ENCODE results near the gene DCUN1D4. TPM values are rescaled to one million over a fixed set of nuclear protein-coding genes. Genes with fewer than 3 reads are reported as not detected.
"Not testable (repeated sequence)": the region's sequence is repeated elsewhere in the genome, so short reads cannot be mapped to it uniquely, and the experiment has no call there.

The DCUN1D4 gene
- total RNA-seq, 1 experiment from 2014 or later, result 25.8 TPM

- DNase-seq (ENCODE audit: low read depth), result not testable (repeated sequence)
These were observed 50.4 kb downstream of the DCUN1D4 start for GRCh38 chr4:51893402-51893801.

- DNase-seq (ENCODE audit: low read depth), result peak; percentile 9
These were observed 51.2 kb downstream of the DCUN1D4 start for GRCh38 chr4:51894059-51894645.

DNA sequence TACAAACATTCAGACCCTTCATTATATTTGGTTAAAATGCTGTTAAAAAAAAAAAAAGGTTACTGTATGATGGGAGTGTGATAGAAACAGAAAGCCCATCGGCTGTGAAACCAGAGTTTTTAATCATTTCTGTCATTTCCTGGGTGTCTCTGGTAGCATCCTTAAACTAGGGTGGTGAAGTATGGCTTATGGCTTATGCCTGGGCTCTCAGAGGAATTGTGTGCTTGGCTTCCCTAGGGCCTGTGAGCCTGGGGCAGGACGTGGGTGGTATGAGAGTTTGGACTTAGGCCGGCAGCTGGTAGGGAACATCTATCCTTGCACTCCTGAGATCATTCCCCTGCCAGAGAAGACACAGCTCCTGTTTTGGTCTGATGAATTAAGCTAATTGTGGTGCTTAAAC is 52.2 kb downstream of the DCUN1D4 start:
- DNase-seq (ENCODE audit: low read depth), result peak; percentile 1

DNA sequence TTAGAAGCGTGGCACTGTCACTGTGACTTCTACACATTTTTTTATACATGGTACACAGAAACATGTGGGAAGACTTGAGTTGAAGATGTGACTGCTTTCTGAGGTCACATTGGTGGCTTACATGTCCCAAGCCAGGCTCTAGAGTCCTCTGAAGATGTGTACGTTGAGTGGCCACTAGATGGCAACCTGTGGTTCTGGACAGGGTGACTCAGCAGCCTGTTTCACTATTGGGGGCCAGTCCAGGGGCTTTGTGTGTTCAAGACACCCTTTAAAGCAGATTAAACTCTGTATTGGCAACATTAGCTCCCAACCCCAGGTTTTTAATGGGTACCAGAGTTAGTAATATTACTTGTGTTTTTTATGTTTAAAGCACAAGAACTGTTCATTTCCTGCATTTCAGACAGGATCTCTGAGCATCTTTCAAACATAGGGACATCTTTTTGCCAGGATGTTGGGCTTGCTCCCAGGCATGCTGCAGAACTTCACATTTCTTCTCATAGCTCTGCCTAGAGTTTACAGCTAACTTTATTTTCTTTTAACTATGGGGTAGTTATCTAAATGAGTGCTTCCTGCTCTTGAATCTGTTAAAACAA is 53.0 kb downstream of the DCUN1D4 start:
- peak; percentile 66 for DNase-seq (ENCODE audit: low read depth)

DNA sequence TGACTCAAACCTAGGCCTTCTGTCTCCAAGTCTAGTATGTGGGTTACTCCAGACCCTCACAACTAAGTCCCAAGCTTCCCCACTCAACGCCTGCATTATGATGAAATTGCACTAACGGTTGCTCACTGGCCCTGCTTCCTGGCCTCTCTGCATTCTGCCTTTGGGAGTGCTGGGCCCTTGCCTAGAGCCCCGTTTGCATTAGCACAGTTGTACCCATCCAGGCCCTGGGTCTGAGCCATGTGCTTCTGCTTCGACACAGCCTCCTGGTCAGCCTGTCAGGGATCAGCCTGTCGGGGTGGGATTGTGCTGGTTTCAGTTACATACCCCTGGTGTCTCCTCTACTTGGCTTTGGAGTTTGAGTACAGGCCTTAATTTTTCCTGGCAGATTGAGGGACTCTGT is 58.4 kb downstream of the DCUN1D4 start:
- DNase-seq (ENCODE audit: low read depth), result no peak

GRCh38 chr4:51906167-51906958 is 63.4 kb downstream of the DCUN1D4 start:
- no peak for DNase-seq (ENCODE audit: low read depth)

DNA sequence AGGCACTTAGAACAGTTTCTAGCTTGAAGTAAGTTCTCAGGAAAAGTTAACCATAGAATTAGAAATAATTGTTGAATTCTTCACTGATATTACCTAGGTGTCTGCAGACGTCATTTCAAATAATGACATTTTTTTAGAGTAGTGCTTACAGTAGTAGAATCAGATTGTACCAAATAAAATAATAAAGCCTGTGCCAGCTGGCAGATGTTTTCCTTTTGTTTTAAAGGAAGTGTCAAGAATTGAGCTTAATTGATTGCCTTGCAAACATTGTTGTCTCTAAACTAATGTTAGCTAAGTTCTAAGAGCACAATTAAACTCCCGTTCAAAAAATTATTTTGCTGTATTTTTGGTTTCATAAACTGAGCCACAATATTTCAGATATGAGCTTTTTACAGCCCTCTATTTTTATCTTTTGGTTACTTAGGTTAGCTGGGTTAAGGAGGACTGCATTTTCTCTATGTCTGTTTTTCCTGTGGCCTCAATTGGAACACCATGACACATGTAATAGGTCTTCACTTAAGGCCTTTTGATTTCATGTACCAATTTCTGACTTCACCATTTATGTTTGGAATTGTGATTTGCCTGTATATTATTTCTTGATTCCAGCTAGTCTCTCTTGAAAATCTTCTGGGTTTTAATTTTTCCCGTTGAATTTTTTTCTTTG is 64.2 kb downstream of the DCUN1D4 start:
- DNase-seq (ENCODE audit: low read depth), result no peak

- DNase-seq (ENCODE audit: low read depth), result no peak
These were observed 66.3 kb downstream of the DCUN1D4 start for GRCh38 chr4:51909236-51909703.

GRCh38 chr4:51918251-51918650 is 75.3 kb downstream of the DCUN1D4 start:
- DNase-seq (ENCODE audit: low read depth), result no peak

DNA sequence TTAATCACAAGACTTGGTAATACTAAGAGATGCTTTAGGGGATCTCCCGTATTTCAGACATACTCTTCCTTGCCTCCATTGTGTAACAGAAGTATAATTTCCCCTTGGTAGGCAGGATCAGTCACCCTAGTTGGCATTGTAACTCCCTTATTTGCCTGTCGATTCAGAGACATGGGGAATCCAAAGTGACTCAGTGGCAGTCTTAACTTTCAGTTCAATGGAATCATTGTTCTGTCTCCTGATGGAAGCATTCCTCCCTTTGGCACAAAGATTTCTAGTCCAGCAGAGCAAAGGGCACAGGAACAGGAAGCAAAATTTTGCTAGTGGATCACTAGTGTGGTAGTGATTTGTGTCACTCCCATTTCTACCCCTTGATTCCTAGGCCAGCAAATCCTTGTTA is 80.4 kb downstream of the DCUN1D4 start:
- no peak for DNase-seq (ENCODE audit: low read depth)

GRCh38 chr4:51925307-51925706 is 82.4 kb downstream of the DCUN1D4 start:
- no peak for DNase-seq (ENCODE audit: low read depth)

- no peak for DNase-seq (ENCODE audit: low read depth)
These were observed 87.6 kb downstream of the DCUN1D4 start for GRCh38 chr4:51930557-51930956.

GRCh38 chr4:51931461-51931860 is 88.5 kb downstream of the DCUN1D4 start:
- DNase-seq (ENCODE audit: low read depth), result no peak

- DNase-seq (ENCODE audit: low read depth), result peak; percentile 64
These were observed 89.3 kb downstream of the DCUN1D4 start for GRCh38 chr4:51932261-51932660.

GRCh38 chr4:51932684-51933083 is 89.7 kb downstream of the DCUN1D4 start:
- no peak for DNase-seq (ENCODE audit: low read depth)

- not testable (repeated sequence) for DNase-seq (ENCODE audit: low read depth)
These were observed 97.5 kb downstream of the DCUN1D4 start for GRCh38 chr4:51940460-51940859.

GRCh38 chr4:51942108-51942832 is 99.3 kb downstream of the DCUN1D4 start:
- peak; percentile 58 for DNase-seq (ENCODE audit: low read depth)

DNA sequence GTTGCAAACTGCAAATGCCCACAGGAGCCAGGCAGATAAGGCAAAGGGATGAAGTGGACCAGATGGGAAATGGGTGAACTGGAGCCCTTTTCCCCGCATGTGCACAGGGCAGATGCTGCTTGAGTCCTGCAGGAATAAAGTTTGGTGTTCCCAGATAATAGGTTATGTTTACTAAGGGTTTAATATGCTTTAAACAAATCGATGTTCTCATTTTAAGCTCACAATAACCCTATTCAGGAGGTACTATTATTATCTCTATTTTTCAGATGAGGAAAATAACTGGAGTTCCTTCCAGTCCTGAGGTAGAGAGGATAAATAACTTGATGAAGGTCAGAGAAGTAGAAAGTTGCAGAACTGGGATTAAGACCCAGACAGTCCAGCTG is 99.9 kb downstream of the DCUN1D4 start:
- DNase-seq (ENCODE audit: low read depth), result no peak

- peak; percentile 66 for DNase-seq (ENCODE audit: low read depth)
These were observed 100.3 kb downstream of the DCUN1D4 start for GRCh38 chr4:51943221-51943620.

DNA sequence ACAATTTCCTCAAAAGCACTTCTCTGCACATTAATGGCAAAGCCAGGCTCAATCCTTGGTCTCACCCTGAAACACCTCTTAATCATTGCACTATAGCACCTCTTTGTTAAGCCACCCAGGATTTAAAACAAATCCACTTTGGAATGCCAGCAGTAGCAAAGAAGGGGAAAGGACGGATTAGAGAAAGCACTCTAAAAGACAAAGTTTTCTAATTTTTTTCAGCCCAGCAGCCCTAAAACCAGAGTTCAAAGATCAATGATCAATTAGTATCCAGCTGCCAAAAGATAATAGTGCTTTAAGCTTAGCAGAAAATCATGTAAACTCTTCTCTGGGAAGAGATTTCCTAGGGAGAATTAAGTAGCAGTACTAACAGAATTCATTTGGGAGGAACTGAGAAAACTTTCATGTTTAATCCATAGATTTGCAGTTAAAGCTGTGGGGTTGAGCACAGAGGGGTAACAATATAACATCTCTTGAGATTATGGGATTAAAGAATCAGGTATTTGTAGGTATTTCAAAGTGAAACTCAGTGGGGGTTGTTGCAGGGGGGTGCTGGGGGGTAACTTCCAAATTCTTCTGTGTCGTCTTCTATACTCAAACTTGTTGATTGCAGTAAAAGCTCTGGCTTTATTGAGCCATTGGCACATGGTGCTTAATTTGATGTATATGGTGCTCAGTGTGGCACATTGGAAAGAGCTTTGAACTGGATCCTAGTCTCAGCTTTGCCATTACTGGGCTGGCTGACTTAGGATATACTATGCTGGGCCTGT is 115.4 kb downstream of the DCUN1D4 start:
- no peak for DNase-seq (ENCODE audit: low read depth)

DNA sequence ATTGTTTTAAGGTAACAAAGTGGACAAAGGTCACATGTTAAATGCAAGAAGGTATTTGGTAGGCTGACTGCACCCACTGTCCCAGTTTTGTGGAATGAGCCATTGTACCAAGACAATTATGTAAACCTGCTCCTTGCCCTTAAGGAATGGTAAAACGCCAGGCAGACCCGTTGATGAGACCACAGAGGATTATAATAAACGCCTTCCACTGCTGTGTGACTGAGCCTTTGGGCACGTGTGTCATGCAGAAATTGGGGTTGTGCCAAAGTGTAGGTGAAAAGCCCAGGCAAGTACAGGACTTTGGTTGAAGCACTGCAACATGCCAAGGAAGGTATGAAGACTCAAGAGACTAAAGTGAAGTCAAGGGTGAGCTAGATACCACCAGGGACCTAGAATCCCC is 117.5 kb downstream of the DCUN1D4 start:
- no peak for DNase-seq (ENCODE audit: low read depth)
